GM19452 (cell line): ENCODE results near the gene CSGALNACT2.

Experiments
- ATAC-seq: cut with Tn5 transposase; IDR thresholded peaks from one replicate; pipeline ENCODE4 v1.9.1; 2021; ENCODE audit not compliant: unreplicated experiment

CSGALNACT2 gene

DNA sequence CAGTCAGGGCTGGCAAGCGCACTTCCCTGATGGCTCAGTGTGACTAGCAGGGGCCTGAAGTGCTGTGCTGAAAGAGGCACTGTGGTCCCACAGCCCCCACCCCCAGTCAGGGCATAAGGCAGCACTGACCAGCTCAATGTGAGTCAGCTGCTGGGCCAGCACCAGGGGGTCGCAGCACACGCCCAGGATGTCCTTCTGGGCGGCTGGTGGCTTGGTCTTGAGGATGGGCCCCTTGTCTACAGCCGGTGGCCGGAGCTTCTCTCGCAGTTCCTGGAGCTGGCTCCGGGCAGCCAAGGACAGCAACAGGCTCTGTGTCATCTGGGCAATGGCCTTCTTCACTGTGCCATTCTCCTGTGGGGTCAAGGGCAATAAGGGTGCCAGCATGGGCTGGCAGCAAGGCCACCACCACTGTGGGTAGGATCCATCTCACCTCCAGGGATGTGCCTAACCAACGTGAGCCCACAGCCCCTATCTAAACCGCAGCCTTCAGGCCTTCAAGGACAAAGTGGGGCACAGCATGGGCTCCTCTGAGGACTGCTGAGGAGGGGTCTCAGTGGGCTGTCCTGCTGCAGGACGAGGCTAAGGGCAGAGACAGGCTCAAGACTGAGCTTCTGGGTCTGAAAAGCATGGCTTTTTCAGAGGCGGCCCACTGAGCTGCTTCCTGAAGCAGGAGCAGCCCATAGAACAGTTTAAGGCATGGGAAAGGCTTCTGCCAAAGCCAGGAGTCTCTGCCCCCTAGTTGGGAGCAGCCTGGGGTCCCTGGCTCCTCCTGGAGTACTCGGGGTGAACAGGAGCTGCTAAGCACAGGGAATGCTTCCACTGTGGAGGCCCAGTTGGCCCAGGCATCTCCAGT lies 62.5 kb downstream of the CSGALNACT2 start:
- no peak for ATAC-seq

DNA sequence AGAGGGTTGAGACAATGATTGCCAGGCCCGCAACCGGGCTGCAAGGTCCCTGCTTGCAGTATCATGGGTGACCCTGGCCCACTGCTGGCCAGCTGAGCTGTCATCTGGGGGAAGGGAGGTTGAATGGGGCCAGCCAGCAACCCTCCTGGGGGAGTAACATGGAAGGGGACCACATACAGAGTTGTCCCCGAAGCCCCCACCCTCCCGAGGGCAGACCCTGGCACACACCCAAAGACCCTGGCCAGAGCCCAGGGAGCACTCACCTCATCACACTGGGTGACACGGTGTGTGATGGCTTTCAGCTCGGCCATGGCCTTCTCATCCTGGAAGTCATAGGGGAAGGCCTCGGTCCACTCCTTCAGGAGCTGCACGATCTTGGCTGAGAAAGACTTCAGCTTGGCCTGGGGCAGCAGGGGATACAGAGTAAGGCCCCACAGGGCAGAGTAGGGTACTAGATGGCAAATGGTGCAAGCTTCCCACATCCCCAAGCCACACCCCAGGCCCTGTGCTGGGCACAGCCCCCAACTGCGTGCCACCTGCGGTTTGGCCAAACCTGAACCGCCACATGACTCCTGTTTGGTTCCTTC lies 63.4 kb downstream of the CSGALNACT2 start:
- no peak for ATAC-seq

DNA sequence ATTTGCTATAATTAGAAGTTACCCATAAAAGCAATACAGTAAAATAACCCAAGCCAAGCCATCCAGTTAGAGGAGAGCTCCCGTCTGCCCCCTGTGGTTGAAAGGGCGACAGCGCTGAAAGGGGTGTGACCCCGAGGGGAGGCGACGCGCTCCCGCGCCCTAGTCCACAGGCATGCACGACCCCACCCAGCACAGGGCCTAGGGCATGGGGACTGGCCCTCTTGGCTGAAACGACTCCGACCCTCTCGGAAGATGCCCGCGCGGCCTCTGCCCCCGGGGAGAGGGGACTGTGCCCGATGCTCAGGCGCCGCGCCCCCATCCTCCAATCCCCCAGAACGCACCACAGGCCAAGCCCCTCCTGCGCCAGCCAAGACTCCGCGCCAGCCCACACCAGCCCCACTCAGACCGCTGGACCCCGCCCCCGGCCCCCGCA lies 64.0 kb downstream of the CSGALNACT2 start:
- ATAC-seq: peak; percentile 48

DNA sequence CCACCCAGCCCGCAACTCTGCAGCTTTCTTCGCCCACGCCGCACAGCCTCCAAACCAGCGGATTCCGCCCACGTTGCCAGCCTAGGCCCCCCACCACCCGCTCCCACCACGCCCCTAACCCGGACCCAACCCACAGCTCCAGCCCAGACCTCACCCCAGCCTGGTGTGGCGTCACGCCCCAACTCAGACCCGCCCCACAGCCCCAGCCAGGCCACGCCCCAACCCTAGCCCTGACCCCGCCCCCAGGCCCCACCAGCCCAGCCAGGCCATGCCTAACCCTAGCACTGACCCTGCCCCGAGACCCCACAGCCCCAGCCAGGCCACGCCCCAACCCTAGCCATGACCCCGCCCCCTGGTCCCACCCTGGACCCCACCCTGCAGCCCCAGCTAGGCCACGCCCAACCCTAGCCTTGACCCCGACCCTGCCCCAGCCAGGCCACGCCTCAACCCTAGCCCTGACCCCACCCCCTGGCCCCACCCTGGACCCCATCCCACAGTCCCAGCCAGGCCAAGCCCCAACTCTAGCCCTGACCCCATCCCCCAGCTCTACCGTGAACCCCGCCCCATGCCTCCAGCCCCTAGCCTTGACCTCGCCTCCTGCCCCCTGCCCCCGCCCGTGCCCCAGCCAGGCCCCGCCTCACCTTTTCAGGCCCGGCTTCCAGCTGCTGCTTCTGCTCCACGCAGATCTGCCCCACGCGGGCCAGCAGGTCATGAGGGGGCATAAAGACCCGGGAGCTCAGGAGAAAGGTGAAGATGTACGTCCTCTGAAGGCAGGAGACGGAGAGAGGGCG lies 64.6 kb downstream of the CSGALNACT2 start:
- no peak for ATAC-seq

DNA sequence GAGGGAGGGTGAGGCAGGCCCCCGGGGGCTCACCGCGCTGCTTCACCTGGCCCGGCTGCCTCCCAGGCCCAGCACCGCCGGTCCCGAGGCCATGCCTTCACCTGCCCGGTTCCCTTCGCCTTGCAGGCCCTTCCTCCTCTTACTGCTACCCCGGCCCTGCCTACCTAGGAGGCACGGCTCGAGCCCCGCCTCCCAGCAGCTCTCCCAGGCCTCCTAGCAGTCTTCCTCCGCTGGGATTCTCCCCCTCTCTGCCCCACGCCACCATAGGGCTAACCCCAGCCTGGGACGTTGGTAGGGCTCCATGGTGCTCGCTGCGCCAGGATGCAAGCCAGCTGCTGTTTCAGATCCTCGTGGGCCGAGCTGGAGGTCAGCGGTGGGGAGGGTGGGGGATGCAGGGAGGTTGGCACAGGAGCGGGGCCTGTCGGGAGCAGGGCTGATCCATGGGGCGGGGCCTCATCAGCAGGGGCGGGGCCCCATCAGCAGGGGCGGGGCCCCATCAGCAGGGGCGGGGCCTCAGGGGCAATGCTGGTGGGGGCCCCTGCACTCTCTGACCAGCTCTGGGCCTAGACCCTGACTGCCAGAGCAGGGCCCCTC lies 65.3 kb downstream of the CSGALNACT2 start:
- no peak for ATAC-seq

DNA sequence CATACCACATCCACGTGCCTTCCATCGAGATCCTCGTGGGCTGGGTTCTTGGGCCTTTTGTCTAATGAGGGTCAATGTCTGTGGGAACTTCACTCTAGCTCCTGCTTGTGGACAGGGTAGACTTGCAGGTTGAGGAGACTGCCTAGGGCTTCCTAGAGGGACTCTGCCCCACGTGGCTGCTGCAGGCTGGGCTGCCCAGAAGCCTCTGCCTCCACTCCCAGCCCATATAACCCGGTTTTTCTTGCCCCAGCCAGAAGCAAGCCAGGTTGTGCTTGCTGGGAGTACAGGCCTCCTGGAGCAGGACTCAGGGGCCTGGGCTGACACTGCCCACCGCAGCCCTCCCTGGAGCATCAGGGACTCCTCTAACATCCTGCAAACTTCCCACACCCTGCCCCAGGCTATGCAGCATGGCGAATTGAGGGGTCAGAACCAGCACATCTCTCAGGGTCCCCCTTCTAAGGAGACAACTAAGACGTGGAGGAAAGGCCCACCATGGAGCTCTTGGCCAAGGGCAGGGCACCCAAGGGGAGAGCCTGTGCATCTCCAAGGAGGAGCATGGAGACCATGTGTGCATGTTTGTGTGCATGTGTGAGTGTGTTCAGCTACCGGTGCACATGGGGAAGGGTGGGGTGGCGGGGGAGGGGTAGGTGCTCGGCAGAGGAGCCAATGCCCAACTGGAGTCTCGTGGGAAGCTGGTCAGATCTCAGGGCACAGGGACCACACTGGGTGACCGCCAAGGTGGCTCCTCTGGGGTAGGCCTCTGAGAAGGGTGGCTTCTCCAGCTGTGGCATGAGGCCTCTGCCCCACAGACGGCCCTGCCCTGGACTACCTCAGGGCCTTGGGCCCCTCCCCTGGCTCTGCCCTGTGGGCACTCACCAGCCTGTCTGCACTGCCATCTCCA lies 66.0 kb downstream of the CSGALNACT2 start:
- ATAC-seq: no peak

DNA sequence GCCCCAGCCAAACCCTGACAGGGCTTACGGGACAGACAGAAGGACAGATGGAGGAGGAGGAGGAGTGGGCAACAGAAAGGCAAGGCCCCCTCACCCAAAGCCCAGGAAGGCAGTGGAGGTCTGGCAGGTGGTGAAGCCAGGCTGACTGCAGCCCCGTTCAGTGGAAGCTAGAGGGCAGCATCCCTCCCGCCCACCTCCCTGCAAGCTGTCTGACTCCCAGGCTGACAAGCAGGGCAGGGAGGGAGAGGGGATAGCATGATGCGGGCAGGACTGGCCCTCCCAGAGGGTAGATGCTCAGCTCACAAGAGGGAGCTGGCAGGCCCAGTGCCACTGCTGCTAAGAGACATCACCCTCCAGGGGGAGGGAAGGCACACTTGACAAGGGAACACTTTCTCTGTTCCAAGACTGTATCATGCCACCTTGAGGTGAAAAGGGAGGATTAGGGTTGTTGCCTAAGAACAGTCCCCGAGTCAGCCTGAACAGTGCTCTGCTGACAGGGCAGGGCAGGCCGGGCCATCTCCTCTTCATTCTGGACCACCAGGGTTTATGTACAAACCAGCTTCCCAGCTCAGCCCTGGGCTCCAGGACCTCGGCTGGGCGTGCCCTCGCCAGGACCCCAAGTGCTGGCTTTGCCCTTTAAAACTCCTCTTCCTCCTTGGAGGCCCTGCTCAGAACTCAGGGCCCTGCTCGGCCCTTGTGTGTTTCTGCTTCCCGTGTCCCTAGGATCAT lies 66.9 kb downstream of the CSGALNACT2 start:
- peak; percentile 76 for ATAC-seq

DNA sequence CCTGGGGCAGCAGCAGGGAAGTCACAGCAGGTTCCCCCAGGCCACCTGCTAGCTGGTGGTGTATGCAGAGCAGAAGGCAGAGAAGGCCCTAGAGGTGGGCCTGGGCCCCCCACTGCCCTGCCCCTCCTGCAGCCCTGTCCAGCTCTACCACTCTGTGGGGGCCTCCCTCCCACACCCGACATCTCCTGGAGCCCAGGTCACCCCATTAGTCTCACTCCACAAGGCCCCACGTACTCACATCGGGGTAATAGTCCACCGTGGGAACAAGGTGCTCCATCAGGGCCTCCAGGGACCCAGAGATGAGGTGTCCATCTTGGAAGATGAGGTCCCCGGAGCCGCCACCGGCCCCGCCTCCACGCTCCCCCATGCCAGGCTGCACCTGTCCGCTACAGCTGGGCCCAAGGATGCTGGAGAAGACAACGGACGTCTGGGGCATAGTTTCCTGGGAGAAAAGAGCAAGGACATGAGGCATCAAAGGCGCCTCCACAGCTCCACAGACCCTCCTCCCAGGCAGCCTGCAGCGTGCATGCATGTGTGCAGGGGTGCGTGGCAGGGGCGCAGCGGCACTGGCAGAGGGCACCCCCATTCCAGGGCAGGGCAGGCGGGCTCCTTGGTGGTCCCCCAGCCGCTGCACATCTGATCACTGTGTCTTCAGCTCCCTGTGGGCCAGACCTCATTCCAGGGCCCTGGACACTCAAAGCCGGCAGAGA lies 67.6 kb downstream of the CSGALNACT2 start:
- ATAC-seq: no peak

DNA sequence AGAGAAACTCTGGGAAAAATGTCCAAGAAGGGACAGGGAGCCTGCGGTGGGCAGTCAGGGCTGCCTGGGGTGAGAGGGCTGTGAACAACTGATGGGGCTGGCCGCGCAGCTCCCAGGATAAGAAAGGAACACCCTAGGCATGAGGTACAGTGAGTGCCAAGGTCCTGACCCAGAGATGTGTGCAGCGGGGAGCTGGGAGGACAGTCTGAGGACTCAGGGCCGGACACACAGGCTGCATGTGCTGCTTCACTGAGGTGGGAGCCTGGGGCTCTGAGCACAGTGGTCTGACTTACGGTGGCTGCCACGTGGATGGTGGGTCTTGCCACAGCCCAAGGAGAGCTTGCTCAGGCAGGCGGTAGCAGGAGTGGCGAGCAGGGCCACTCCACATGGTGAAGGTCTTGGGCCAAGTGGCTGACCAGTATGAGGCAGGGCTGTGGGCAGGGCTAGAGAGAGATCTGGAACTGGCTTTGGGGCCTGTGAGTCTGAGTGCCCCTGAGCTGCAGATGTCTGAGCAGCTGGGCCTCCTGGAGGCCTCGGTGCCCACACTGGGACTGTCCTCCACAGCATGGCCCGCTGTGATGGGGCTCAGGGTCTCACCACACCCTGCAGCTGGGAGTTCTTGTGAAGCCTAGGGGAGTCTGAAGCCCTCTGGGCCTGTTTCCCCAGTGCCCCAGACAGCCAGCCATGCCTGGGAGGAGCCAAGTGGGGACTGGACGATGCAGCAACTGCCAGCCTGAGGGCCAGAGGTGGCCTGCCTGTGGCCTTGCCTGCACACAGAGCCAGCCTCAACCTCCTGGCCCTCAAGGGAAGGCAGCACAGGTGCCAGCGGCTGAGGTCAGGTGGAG lies 68.4 kb downstream of the CSGALNACT2 start:
- ATAC-seq: no peak

DNA sequence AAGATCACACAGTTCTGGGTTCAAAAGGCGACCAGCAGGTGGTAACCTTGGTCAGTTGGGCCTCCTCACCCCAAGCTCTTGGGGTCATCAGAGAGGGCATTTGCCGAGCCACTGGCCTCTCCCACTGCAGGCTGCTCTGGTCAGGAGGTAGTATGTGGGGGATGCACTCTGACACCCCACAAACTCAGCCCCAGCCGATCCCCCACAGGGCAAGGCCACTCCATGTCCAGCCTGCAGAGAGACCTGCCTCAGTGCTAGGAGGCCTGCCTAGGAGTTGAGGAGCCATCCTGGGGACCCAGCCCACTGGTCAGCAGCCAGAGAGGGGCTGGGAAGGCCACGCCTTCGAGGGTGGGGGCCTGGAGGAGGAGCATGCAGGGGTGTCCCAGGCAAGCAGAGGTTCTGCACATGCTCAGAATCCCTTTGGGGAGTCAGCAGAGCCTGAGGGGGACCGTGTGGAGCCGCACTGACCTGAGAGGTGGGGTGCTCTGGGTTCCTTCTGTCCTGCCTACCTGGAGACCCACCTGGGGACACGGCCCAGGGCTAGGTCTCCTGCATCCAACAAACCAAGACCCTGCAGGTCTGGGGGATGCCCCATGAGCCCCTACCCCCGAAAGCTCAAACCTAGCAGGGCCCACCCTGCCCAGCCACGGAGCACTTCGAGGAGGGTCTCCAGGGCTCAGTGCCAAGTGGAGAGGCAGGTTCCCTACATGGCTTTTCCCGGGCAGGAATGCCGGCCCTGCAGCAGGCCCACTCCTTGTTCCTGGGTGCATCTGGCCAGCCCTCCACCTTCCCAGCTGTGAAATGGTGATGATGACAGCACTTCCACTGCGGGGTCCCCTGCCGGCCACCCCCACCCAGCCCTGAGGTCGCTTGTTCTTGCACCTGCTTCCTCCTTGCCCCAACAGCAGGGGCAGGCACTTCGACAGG lies 70.2 kb downstream of the CSGALNACT2 start:
- no peak for ATAC-seq

DNA sequence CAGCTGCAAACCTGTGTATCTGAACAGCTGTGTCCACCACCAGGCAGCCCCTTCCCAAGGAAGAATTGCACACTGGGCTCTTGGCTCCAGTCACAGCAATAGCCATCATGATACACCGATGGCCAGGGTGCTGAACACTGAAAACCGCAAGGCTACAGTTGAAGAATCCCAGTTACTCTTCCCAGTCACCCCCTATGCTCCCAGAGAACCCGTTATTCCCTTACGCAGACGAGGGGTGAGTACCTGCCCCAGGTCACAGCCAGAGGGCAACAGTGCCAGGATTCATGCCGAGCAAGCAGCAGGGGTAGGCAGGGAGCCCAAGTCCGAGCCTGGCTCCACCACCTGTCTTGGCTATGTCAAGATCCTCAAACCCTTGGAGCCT lies 70.8 kb downstream of the CSGALNACT2 start:
- ATAC-seq: no peak

DNA sequence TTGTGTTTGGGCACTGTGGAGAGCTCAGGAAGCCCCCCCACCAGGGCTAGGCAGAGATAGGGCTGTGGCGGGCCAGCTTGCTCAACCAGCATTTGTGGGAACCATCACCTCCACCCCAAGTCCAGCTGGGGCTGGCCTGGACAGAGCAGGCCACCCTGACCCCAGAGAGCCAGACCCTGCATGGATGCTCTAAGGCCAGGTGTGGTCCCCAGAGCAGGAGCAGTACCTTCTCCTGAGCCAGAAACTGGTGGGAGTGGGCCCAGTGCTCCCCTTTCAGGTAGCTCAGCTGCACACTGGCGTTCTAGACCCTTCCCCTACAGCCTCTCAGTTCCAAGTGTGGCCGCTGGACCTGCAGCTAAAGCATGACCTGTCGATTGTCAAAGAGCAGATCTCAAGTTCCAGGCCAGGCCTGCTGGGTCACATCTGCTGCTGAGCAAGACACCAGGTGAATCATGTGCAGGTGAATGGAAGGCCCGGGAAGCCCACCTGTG lies 71.5 kb downstream of the CSGALNACT2 start:
- ATAC-seq: no peak

DNA sequence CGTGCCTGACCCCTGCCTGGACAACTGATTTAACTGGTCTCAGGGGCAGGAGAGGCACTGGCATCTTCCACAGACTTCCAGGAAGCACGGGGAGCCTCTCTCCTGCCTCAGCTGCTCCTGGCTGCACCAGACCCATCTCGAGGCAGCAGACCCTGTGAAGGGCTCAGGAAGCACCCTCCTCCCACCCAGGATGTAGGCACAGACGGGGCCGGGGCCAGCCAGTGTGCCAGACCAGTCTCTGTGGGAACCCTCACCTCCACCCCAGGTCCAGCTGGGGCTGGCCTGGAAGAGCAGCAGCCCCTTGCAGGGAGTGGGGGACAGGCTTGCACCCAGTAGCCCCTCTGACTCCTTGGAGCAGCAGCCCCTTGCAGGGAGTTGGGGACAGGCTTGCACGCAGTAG lies 72.3 kb downstream of the CSGALNACT2 start:
- no peak for ATAC-seq

DNA sequence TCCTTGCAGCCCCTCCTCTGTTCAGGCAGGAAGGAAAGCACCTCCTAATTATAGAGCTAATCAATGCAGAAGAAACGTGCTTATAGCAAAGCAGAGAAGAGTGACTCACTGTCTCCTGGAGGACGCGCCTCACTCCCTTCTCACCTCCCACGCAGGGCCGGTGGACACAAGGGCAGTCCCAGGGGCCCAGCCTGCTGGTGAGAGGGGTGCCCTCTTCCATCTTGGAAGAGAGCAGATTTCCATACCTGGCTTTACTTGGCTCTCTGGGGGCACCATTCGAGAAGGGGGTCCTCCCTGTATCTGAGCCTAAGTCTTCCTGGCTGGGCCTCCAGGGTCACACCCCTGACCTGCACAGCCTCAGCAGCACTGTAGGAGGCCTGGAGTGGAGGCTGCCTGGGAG lies 72.8 kb downstream of the CSGALNACT2 start:
- no peak for ATAC-seq

DNA sequence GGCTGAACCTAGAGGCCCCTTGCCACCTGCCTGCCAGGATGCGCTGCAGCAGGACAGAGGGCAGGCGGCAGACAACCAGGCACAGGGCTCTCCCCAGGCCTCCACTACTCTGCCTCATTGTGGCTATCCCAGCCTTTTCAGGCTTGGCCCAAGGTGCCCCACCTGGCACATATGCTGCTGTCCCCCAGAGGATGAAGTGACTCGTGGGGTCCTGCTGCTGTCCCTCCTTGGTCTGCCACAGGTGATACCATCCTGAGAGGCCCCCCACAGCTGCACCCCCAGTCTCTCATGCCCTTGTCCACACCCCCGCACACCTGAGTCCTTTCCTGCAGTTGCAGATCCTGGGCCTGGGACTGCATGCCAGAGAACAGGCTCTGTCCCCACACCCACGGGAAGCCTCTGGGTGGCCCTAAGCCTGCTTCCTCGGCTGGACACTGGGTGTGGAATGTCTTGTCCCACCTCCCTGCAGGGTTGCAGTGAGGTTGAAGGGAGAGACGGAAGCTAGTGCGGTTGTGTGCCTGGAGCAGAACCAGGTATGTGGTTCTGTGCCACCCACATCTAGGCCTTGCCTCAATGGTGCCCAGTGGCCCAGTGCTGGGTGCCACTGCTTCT lies 73.3 kb downstream of the CSGALNACT2 start:
- ATAC-seq: no peak

DNA sequence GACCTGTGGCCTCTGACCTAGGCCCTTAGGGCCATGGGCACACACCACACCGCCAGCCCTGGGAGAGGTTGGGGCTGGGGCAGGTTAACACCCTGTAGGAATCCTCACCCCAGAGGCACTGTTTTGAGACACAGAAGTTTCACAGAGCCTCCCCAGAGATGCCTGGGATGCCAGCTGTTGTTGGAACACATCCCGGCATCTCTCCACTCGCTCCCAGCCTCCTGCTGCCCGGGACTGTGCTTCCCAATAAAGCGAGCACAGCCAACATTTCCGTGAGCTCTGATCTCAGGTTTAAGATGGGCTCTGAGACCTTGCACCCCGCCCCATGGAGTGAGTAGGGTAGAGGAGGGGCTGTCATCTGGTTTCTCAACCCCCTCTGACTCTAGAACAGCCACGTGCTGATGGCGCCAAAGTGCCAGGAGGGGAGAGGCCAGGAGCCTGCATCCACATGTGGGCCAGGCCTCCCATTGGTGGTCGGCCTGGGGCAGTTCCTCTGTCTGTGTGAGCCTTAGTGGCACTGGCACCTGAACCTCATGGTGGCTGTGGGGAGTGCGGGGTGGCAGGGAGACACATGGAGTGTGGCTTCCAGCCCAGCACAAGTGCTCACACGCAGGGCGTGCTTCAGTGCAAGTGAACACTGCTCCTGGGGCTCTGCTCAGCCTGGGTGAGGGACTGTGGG lies 73.9 kb downstream of the CSGALNACT2 start:
- ATAC-seq: no peak
